SH-SY5Y (cell line): ENCODE data around the gene LGI2.

Source experiments
- GATA2 ChIP-seq: IDR thresholded peaks from 2 replicates; pipeline ENCODE4 v1.6.1; 2011; ENCODE audit warnings: mild to moderate bottlenecking, low read depth, low read length
- GATA3 ChIP-seq: IDR thresholded peaks from 2 replicates; pipeline ENCODE4 v1.6.1; 2011; ENCODE audit warnings: low read depth, mild to moderate bottlenecking, low read length, moderate library complexity

DNA sequence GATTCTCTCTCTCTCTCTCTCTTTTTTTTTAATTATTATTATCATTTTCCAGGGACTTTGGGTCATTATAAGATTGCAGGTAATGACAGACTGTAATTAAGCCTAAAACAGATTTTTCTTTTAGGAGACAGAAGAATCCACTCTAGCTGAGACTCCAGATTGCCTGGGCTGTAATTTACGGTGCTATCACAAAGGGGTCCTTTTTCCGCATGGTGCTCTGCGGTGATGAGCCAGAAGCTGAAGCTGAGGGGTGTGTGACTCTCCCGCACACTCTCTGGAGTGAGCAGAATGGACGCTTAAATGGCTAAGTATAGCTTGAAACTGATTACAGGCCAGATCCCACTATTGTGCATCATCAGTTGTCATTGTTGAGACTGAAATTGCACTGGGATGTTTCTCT, 50.0 kb downstream of the LGI2 start:
- TF ChIP-seq GATA3, result no peak
- TF ChIP-seq GATA2, result no peak
